NCI-H128 (cell line): Measurements from ENCODE around the gene GAB4.
"Not testable (repeated sequence)": the region's sequence is repeated elsewhere in the genome, so short reads cannot be mapped to it uniquely, and the experiment has no call there.

Experiments
- DNase-seq: peaks from one replicate; lab custom pipeline; 2025; ENCODE audit not compliant: unreplicated experiment; lab: John Stamatoyannopoulos, UW

Gene GAB4

GRCh38 chr22:16915701-16916100 is 92.3 kb downstream of the GAB4 start:
- no peak for DNase-seq

- DNase-seq: not testable (repeated sequence)
Measured at GRCh38 chr22:16914911-16915310, 93.1 kb downstream of the GAB4 start.

- no peak for DNase-seq
Measured at GRCh38 chr22:16914006-16914405, 94.0 kb downstream of the GAB4 start.

- DNase-seq: no peak
Measured at GRCh38 chr22:16912281-16912680, 95.7 kb downstream of the GAB4 start.
